Activated naive CD4-positive, alpha-beta T cell (primary cell): ENCODE measurements around the gene LRP1B.
"Not testable (repeated sequence)": the region's sequence is repeated elsewhere in the genome, so short reads cannot be mapped to it uniquely, and the experiment has no call there.

Source experiments
- DNase-seq, 4 experiments: peaks; one replicate each; lab custom pipeline; 2025; lab: John Stamatoyannopoulos, UW

Gene LRP1B

DNA sequence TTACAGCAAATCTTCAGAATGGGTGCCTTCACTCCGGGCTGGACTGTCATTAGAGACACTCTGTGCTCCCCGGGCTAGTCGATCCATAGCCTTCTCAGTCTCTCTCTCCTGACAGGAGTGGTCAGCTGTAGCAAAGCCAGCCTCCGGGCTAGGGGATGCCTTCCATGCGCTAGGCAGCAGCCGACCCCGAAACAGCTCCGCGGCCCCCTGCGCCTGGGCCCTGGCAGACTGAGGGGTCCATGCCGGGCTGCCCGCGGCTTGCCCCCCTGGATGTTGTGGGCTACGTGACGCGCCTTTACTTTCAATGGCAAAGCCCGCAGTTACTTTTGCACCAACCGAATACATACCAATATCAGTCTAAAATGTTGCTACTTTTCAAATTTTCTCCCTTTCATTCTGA, 1447.2 kb downstream of the LRP1B start:
- DNase-seq = no peak

DNA sequence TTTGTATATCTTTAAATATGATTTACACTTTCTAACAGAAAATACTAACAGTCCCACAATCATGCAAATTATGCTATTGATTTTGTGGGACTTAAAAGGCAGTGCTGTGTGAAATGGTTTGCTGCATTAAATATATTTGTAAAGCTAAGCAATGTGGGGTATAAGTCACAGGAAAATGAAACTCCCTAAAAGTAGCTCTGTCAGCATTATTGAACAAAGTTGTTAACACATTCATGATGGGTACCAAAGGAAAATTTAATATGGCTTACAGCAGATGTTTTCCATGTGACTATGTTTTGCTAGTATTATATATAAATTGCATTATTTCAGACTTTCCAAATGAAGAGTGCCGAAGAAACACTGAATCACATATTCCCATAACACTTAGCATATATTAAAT, 1450.0 kb downstream of the LRP1B start:
- no peak for DNase-seq

DNA sequence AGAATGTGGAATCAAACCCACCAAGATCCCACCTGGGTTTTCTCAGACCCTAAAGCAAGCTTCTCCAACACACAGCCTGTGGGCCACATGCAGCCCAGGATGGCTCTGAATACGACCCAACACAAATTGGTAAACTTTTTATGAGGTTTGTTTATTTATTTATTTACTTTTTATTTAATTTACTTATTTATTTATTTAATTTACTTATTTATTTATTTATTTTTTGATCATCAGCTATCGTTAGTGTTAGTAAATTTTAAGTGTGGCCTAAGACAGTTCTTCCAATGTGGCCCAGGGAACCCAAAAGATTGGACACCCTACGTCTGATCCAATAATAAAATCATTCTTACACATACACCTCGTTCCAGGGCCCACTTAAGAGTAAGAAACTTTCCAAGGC, 1451.1 kb downstream of the LRP1B start:
- DNase-seq = no peak

DNA sequence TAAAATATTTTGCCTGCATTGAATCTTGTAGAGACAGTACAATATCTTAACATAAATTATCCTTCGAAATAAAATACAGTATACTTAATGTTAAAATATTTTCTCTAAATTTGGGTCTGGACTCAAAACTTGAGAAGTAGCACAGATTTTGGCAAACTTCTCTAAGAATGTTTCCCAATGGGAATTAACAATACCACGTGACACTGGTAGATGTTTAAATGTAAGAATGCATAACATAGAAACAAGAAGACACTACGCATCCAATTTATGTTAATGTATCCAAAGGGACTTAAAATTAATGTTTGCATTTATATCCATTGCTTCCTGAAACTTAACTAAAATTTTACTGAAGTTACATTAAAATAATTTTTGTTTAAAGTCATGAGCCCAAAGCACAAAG, 1460.9 kb downstream of the LRP1B start:
- no peak for DNase-seq

DNA sequence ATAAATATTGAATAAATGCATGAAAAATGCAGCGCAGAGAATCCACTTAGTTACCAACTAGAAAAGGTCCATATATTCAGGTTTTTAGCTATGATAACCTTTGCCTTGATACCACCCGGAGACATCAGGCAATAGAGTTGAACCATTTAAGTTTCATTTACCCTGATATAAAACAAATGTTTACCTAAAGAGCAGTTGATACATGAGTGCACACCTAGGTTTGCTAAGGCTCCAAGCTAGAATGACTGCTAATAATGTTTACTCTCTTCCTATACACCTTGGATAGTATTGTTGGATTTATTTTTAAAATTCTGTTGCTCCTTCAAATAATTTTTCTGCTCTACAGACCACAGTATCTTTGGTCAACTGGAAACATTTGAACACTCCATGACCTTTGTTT, 1463.6 kb downstream of the LRP1B start:
- DNase-seq = no peak

DNA sequence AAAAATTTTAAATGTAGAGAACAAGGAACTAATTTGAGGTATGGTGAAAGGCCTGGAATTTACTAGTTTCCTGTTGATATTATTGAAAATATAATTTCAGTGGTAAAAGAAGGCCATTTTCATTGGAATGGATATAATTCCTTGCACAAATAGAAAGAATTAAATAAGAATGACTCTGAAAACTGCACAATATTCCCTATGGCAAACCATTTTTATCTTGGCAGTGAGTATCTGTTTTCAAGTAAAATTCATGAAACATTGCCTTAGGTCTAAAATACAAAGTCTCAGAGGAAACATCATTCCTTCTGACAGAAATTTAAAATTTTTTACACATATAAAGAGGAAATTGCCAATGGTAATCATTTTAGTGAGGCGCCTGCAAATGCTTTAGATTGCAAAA, 1468.3 kb downstream of the LRP1B start:
- no peak for DNase-seq

DNA sequence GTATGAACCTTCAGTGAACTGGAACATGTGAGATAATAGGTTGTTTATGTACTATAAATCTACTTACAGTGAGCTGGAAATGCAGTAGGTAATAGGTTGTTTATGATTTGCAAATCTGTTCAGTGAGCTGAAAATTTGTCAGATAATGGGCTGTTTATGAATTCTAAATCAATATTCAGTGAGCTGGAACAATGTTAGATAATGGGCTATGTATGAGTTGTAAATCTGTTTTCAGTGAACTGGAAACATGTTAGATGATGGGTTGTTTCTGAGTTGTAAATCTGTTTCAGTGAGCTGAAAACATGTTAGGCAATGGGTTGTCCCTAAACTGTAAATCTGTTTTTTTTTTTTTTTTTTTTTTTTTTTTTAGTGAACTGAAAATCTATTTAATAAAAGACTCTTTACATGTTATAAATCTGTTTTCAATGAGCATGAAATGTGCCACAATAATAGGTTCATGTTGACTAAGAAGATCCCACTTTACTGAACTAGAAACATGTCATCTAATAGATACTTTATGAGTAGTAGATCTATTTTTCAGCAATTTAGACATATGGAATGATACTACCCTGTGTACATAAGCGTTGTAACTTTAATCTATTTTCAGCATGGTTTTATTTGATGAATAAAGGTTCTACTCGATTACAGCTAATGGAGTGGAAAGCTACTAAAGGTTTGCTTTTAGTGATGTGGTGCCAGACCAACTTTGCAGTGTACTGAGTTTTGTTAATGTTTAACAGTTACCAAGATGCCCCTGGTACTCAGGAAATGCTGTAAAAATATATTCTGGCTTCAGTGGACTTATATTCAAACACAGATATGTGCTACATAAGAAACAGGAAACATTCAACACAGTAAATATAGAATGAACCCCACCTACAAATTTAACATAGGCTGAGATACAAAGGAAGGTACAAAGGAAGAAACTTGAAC, 1471.8 kb downstream of the LRP1B start:
- DNase-seq = no peak

DNA sequence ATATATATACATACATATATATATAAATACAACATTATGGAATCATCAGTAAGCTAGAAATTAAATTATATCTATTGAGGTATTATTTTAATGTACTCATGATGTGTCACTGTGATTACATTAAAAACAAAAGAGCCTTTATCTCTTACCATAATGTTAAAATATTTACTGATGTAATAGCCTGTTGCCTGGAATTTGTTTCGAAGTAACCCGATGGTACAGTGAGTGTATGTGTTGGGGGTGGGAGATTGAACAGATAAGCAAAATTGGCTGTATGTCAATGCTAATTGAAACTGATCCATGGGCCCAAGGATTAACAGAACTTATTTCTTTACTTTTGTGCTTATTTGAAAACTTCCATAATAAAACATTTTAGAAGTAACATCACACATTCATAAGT, 1473.2 kb downstream of the LRP1B start:
- no peak for DNase-seq

DNA sequence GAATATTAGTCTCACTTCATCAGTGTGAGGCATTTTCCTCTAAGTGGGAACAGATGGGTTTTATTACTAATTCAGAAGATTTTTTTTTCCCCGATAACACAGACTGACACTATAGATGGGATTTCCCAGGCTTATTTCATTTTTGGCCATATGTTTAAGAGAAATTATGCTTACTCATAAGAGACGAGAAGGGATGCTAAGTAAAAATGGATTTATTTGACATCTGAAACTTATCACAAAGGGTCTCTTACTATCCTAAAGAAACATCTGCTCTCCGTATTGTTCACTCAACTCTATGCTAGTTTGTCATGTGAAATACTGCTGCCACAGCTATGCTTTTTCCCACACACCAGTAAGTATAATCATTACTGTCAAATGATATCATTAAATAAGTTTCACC, 1476.3 kb downstream of the LRP1B start:
- no peak for DNase-seq

DNA sequence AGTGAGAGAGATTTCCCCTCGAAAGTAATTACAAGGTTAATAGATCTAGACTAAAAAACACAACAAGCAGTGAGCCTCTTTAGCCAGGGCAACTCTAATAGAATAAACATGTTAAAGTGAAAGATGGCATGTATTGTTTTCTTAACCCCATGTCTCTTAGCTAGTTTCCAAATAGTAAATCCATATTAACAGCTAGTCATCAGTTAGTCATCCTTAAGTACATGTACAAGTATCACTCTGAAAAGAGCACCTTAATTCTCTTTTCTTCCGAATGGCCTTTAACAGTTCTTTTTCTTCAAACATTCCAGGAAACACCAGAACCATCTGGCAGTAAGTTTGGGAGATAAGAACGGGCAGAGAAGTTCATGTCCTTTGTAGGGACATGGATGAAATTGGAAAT, 1480.0 kb downstream of the LRP1B start:
- no peak for DNase-seq

DNA sequence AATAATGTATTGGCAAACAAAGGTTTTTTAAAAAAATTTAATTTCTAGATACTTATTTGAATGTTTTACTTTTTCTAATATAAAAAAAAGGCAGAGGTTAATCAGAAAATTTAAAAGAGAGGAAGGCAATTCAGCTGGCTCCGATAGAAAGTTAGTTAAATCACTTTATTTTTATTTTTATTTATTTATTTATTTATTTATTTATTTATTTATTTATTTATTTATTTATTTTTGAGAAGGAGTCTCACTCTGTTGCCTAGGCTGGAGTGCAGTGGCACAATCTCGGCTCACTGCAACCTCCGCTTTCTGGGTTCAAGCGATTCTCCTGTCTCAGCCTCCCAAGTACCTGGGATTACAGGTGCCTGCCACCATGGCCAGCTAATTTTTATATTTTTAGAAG, 1480.7 kb downstream of the LRP1B start:
- DNase-seq = not testable (repeated sequence)

DNA sequence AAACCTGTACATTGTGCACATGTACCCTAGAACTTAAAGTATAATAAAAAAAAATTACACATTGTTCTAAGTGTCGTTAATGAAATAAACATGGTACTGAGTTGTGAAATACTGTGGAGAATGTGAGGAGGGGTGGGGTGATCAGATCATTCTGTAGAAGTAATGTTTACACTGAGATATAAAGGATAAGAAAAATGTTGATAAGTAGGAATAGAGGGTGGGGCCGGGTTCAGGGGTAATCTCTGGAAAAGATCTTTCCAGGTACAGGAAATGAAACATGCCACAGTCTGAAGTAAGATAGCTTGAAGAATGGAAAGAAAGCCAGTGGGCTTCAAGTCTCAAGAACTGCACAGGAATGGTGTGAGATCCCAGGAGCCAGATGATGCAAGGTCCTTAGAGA, 1482.4 kb downstream of the LRP1B start:
- DNase-seq = no peak

DNA sequence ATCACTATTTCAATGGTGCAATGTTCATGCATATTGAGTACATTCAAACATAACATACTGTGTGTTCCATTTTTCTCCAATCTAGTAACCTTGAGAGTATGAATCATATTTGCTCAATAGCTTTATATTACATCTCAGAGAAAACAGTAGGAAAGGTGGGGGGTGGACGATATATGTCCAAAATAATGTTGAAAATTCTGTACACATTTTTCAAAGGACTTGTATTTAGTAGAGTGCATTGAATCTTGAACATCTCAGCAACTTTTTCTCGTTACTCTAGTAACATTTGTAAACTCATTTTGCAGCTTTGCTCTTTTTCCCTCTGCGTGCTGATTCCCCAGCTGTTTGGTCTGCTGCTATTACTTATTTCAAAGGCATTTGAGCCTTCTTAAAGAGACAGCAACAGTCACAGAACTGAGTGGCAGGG, 1487.0 kb downstream of the LRP1B start:
- DNase-seq = no peak

DNA sequence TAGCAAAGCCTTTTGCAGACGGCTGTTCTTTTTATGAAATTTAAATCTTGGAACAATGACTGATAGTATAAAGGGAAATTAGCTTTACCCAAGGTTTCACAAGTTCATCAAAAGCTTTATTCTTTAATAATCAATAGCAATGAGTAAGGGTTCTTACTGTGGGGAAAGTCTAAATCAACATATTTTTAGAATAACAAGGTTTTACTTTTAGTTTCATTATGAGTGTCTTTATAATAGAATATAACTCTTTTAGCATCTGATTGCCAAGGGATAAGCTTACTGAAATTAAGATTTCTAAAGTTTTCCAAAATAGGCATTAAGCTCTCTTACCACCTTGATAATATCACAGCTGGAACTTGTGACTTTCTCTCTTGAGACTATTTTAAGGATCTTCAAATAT, 1489.7 kb downstream of the LRP1B start:
- no peak for DNase-seq

DNA sequence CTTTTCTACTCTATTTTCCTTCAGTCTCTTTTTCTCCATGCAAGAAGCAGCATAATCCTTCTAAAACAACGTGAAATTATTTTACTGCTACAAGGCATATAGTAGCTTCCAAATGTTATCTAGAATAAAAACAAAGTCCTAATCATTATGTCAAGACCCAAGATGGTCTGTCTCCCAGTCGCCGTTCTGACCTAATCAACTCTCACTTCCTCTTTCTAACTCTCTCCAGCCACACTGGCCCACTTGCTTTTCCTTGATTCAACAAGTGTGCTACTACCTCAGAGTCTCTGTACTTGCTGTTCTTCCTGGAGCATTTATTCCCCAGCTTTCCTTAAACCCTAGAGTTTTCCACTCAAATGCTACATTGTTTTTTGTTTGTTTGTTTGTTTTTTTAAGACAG, 1491.2 kb downstream of the LRP1B start:
- no peak for DNase-seq

DNA sequence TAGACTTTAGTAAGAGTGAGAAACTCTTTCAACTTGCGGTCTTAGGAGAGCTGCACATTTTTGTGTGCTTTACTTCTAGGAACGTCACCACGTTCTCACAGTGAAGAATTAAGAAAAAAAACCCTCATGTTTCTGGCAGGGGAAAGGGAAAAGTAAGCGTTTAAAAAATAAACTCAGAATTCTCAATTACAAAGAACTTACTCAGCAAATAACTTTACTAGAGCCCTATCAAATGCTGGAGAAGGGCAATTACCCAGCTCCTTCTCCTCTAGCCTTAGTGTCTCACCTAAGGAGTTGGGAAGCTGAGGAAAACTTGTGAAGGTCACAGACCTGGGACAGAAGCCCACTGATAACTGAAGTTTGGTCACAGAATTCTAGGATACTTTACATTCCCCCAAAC, 1500.3 kb downstream of the LRP1B start:
- no peak for DNase-seq

DNA sequence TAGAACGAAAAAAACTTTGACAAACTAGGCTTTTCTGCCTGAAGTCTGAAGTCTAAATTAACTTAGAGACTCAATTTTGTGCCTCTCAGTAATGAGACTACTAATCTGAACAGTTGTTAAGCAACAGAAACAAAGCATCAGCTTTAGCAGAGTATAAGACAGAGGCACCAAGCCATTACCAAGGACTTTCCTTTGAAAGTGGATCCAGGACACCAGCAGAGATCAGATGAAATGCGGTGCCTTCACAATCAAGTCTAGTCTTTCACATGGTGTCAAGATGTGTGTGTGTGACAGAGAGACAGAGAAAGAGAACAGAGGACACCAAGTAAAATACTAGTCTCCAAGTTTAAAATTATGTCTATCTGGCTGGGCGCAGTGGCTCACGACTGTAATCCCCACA, 1502.9 kb downstream of the LRP1B start:
- DNase-seq = no peak

DNA sequence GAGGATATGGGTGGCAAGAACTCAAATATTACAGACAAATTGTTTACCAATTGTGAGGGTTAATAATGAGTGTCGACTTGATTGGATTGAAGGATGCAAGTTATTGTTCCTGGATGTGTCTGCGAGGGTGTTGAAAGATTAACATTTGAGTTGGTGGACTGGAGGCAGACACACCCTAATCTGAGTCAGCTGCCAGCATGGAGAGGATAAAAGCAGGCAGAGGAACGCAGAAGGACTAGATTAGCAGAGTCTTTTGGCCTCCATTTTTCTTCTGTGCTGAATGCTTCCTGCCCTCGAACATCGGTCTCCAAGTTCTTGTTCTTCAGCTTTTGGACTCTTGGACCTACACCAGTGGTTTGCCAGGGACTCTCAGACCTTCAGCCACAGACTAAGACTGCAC, 1503.7 kb downstream of the LRP1B start:
- no peak for DNase-seq

DNA sequence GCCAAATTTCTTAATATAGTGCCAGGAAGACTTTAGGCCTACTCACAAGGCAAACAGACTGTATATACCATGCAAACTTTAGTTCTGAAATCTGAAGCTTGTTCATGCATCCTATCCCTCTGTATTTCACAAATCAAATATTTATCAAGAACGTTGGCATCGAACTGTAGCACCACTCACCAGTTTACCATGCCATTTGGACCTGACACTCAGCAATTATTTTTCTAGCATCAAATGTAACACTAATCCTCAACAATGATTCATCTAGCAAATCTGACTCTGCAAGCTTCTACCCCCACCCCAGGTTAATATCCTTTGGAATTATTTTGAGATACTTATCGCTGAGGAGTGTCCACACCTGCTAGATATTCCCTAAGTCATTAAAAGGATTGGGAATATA, 1506.6 kb downstream of the LRP1B start:
- DNase-seq = no peak

DNA sequence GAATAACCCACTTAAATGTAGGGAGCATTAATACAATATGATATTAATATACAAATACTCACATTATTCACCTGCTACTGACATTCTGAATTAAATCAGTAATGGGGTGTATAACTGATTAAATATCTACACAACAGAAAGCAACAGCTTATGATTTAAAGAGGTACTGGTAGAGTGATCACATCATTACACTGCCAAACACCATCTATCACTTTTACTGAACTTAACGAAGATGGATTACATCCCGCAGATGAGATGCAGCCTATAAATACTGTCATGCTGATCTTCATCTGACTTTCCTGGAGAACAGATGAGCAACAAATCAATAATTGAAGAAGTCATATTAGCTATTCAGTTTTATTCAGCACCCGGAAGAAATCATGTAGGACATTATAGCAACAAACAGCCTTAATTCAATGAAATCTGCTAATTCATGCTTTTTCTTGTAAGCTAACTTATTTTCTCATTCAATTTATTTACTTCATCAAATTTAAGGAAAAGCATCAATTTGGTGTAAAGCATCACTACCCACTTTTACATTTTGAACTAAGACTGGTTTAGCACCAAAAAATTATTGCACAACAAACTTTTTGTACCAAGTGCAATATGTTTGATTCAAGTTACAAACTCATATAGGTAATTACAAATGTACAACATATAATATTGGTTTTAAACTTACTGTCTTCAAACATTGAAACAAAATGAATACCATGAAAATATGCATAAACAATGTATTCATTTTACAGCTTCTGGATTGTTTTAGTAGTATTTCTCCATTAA, 1509.0 kb downstream of the LRP1B start:
- DNase-seq = no peak

DNA sequence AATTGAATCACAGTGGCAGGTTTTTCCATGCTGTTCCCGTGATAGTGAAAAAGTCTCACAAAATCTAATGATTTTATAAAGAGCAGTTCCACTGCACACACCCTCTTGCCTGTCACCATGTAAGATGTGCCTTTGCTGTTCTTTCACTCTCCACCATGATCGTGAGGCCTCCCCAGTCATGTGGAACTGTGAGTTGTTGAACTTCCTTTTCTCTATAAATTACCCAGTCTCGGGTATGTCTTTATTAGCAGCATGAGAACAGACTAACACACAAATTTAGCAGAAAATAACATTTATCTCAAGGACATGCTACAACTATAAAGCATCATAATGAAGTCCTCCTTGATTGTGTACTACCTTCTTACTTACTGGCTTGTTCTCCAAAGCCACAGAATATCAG, 1526.0 kb downstream of the LRP1B start:
- DNase-seq = no peak

DNA sequence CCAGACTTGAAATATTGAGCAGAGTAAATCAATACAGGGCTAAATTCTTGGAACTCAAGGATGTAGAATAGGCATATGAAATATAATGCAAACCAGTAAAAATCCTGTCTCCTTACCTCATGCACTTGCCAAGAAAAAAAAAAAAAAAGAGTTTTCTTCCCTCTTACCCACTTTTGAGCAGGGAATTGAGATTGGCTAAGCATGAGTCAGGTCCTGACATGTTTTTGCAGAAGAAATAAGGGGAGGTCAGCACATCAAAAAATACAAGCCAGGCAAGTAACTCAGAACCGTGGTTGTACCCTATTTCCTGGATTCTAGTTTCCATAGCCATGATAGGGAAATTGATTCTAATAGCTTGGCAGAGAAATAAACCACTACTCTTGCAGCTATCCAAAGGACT, 1526.7 kb downstream of the LRP1B start:
- no peak for DNase-seq

DNA sequence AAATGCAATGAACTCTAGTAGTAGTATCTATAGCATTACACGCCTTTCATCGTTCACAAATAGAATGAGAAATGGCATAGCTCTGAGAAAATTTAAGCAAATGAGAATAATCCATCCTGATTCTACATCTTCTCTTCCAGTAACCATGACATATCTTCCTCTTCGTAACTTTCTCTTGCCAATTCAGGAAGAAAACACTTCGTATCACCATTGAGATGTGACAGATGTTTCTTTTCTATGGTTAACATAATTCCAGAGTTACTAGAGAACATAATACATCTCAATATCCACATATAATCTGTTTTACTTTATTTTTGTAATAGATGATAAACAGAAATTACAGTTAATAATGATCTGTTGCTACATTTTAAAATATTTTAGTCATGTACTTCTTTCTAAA, 1527.4 kb downstream of the LRP1B start:
- no peak for DNase-seq
